IMR-90 (cell line): ENCODE data around the gene ADAMTS9. TPM values are rescaled to one million over a fixed set of nuclear protein-coding genes. Genes with fewer than 3 reads are reported as not detected.

Source experiments
- ATAC-seq: fragments of 200-7000 bp; cut with Tn5 transposase; 2 replicates; pipeline ENCODE4 v1.9.1; 2020; ENCODE audit warnings: low read depth, mild to moderate bottlenecking, moderate library complexity
- BruUV-seq: library from RNA; stranded (reverse); fragments of 400-500 nt; replicated peaks from 2 replicates; lab custom pipeline; 2021; lab: Mats Ljungman, UMichigan
- CTCF ChIA-PET: fragments of 300-600 bp; formaldehyde crosslinking; extraction: SDS; loops from one replicate; lab custom pipeline; 2021; ENCODE audit warnings: antibody characterized with exemption; lab: Yijun Ruan, JAX
- POLR2A ChIA-PET: fragments of 300-600 bp; sonication (Branson Sonifier 250); formaldehyde crosslinking; loops from one replicate; lab custom pipeline; 2022; ENCODE audit warnings: antibody characterized with exemption; ENCODE audit not compliant: unreplicated experiment; lab: Charles Lee
- DNase-seq: peaks from one replicate; pipeline ENCODE4 v3.0.0; 2013
- H2AFZ ChIP-seq: replicated peaks from 2 replicates; pipeline ENCODE3; 2013; ENCODE audit warnings: low read length, mild to moderate bottlenecking; ENCODE audit not compliant: poor library complexity
- H2AK5ac ChIP-seq: 2 replicates; pipeline ENCODE4 v1.6.1; 2013; ENCODE audit warnings: low read depth, low read length, inconsistent platforms
- H2AK9ac ChIP-seq: replicated peaks from 2 replicates; pipeline ENCODE3; 2013; ENCODE audit warnings: mild to moderate bottlenecking, low read depth, low read length, moderate library complexity; ENCODE audit not compliant: poor library complexity
- H2BK120ac ChIP-seq: 2 replicates; pipeline ENCODE4 v1.6.1; 2013; ENCODE audit warnings: low read depth, low read length, inconsistent platforms
- H2BK15ac ChIP-seq: 3 replicates; pipeline ENCODE4 v1.6.1; 2013; ENCODE audit warnings: low read depth, low read length, inconsistent platforms
- H2BK20ac ChIP-seq: 2 replicates; pipeline ENCODE4 v1.6.1; 2013; ENCODE audit warnings: low read depth, mild to moderate bottlenecking, inconsistent platforms, low read length, moderate library complexity
- H2BK5ac ChIP-seq: 2 replicates; pipeline ENCODE4 v1.6.1; 2013; ENCODE audit warnings: mild to moderate bottlenecking, low read depth, low read length, inconsistent platforms; ENCODE audit not compliant: poor library complexity, severe bottlenecking
- H3K14ac ChIP-seq: replicated peaks from 2 replicates; pipeline ENCODE4 v1.6.1; 2013; ENCODE audit warnings: low read depth, low read length, inconsistent platforms
- H3K18ac ChIP-seq: 2 replicates; pipeline ENCODE4 v1.6.1; 2013; ENCODE audit warnings: low read depth, low read length, control low read depth
- H3K23ac ChIP-seq: 2 replicates; pipeline ENCODE4 v1.6.1; 2013; ENCODE audit warnings: low read depth, low read length, inconsistent platforms
- H3K27ac ChIP-seq: 2 replicates; pipeline ENCODE4 v1.5.1; 2013; ENCODE audit warnings: mild to moderate bottlenecking, control low read depth, low read length; ENCODE audit not compliant: insufficient read depth
- H3K27me3 ChIP-seq: 2 replicates; pipeline ENCODE4 v1.6.1; 2013; ENCODE audit warnings: low read length; ENCODE audit not compliant: control insufficient read depth, insufficient read depth
- H3K36me3 ChIP-seq: 2 replicates; pipeline ENCODE4 v1.6.1; 2013; ENCODE audit warnings: low read length, mixed read lengths; ENCODE audit not compliant: control insufficient read depth, insufficient read depth
- H3K4ac ChIP-seq: 2 replicates; pipeline ENCODE4 v1.6.1; 2013; ENCODE audit warnings: low read depth, low read length, inconsistent platforms
- H3K4me1 ChIP-seq: 2 replicates; pipeline ENCODE4 v1.6.1; 2013; ENCODE audit warnings: low read length, mixed read lengths; ENCODE audit not compliant: control insufficient read depth, insufficient read depth
- H3K4me2 ChIP-seq: 2 replicates; pipeline ENCODE4 v1.6.1; 2013; ENCODE audit warnings: low read depth, mild to moderate bottlenecking, control low read depth, low read length, moderate library complexity
- H3K4me3 ChIP-seq: 2 replicates; pipeline ENCODE4 v1.5.1; 2013; ENCODE audit warnings: low read depth, mild to moderate bottlenecking, control low read depth, low read length, moderate library complexity; ENCODE audit not compliant: insufficient read depth
- H3K56ac ChIP-seq: 2 replicates; pipeline ENCODE4 v1.6.1; 2013; ENCODE audit warnings: low read length, inconsistent platforms; ENCODE audit not compliant: insufficient read depth; ENCODE audit errors: extremely low read depth
- H3K79me1 ChIP-seq, 2 experiments: 2 replicates each; pipeline ENCODE4 v1.6.1; 2013; ENCODE audit warnings: low read length in 2 of 2, inconsistent platforms in 1 of 2, low read depth in 1 of 2
- H3K9ac ChIP-seq: 2 replicates; pipeline ENCODE4 v1.6.1; 2013; ENCODE audit warnings: low read depth, low read length, control low read depth
- H3K9me1 ChIP-seq: 2 replicates; pipeline ENCODE4 v1.6.1; 2013; ENCODE audit warnings: low read length, inconsistent platforms; ENCODE audit not compliant: insufficient read depth
- H3K9me3 ChIP-seq: 2 replicates; pipeline ENCODE4 v1.6.1; 2013; ENCODE audit warnings: low read length; ENCODE audit not compliant: control insufficient read depth, insufficient read depth
- H4K20me1 ChIP-seq: 2 replicates; pipeline ENCODE4 v1.6.1; 2013; ENCODE audit warnings: low read length, inconsistent platforms; ENCODE audit not compliant: insufficient read depth
- H4K5ac ChIP-seq: 2 replicates; pipeline ENCODE4 v1.6.1; 2013; ENCODE audit warnings: mild to moderate bottlenecking, low read depth, low read length, control low read depth
- H4K8ac ChIP-seq, 2 experiments: 2 replicates each; pipeline ENCODE4 v1.6.1; 2013; ENCODE audit warnings: low read depth in 2 of 2, low read length in 2 of 2, control low read depth in 1 of 2, inconsistent platforms in 1 of 2
- H4K91ac ChIP-seq: 2 replicates; pipeline ENCODE4 v1.6.1; 2013; ENCODE audit warnings: low read depth, low read length, inconsistent platforms; ENCODE audit not compliant: insufficient read depth
- CEBPB ChIP-seq: IDR thresholded peaks from 2 replicates; pipeline ENCODE4 v1.6.1; 2012; ENCODE audit warnings: low read depth, low read length, improper control_type of control experiment
- CHD1 ChIP-seq: IDR thresholded peaks from 2 replicates; pipeline ENCODE4 v1.6.1; 2012; ENCODE audit warnings: low read depth, low read length, improper control_type of control experiment
- MAFK ChIP-seq: IDR thresholded peaks from 2 replicates; pipeline ENCODE4 v1.6.1; 2012; ENCODE audit warnings: low read depth, low read length, improper control_type of control experiment
- RCOR1 ChIP-seq: IDR thresholded peaks from 2 replicates; pipeline ENCODE4 v1.6.1; 2012; ENCODE audit warnings: mild to moderate bottlenecking, low read length, improper control_type of control experiment; ENCODE audit not compliant: insufficient replicate concordance
- RFX5 ChIP-seq: IDR thresholded peaks from 2 replicates; pipeline ENCODE4 v1.8.0; 2012; ENCODE audit warnings: low read depth, mild to moderate bottlenecking, low read length, moderate library complexity
- SMC3 ChIP-seq: fragments of 150-350 bp; IDR thresholded peaks from 2 replicates; pipeline ENCODE4 v1.6.1; 2016; ENCODE audit warnings: low read depth, mild to moderate bottlenecking, antibody characterized with exemption, low read length, moderate library complexity
- USF2 ChIP-seq: fragments of 150-350 bp; IDR thresholded peaks from 2 replicates; pipeline ENCODE4 v1.6.1; 2017; ENCODE audit warnings: mild to moderate bottlenecking, antibody characterized with exemption, low read length, low read depth
- WGBS, 2 experiments: methylation state at CpG; one replicate each; pipeline versions ENCODE4 v1.1.5 to v1.1.7; 2013; ENCODE audit warnings: missing lambda C conversion rate in 2 of 2; ENCODE audit not compliant: insufficient read length in 1 of 2; ENCODE audit errors: extremely low coverage in 2 of 2; 5-methylcytosine and 5-hydroxymethylcytosine counted together
- dilution Hi-C: fragments of 300-500 bp; cut with HindIII; formaldehyde crosslinking; loops from one replicate; pipeline ENCODE4 v1.14.3; 2018; ENCODE audit warnings: low sequenced_read_pairs; ENCODE audit not compliant: unreplicated experiment
- in situ Hi-C: fragments of 300-500 bp; cut with MboI; formaldehyde crosslinking; loops from 3 replicates; pipeline ENCODE4 v1.14.3; 2019; ENCODE audit warnings: low sequenced_read_pairs, inconsistent platforms, mixed read lengths
- intact Hi-C: fragments of 100-400 bp; cut with micrococcal nuclease; formaldehyde crosslinking; loops from 2 replicates; pipeline ENCODE4 v1.10.0; 2022
- polyA plus RNA-seq, 3 experiments: library from polyadenylated mRNA; depleted of rRNA; stranded (reverse); fragments of >200 nt; gene quantifications; 2 replicates each; pipeline ENCODE4 v1.2.3, GENCODE V29; 2012; ENCODE audit warnings: low replicate concordance in 1 of 3
- total RNA-seq: library from RNA; depleted of rRNA; stranded (reverse); fragments of >200 nt; gene quantifications from 2 replicates; pipeline ENCODE4 v1.2.3, GENCODE V29; 2012
- TF ChIP-seq, protein P1 (sequence below): fragments of 150-350 bp; IDR thresholded peaks from 2 replicates; pipeline ENCODE4 v1.6.1; 2016; ENCODE audit warnings: low read depth, mild to moderate bottlenecking, low read length, moderate library complexity, borderline replicate concordance

The ADAMTS9 gene
- total and polyA plus RNA-seq, 2 of the 4 experiments (the other 2 are of a cell fraction) = 0.55 to 1.1 TPM

GRCh38 chr3:64552160-64552559, 135.6 kb downstream of the ADAMTS9 start:
- WGBS, 2 experiments = no CpG with 5 or more reads among the region's 2 CpGs
- DNase-seq (no peak), ATAC-seq (no peak)
- BruUV-seq = no TSS peak
- Histone ChIP-seq H3K36me3 (peaks cover 6% of the 10 kb centered on the region; the same call in 1 of the 2 replicates), H2AK9ac (no peak overlapping the region), H2BK5ac (no peak overlapping the region), H3K4ac (no peak overlapping the region), H3K9me3 (no peaks in the 10 kb centered on the region), H2AFZ (no peak overlapping the region), H3K9ac (no peak overlapping the region), H4K20me1 (no peaks in the 10 kb centered on the region), H2BK15ac (no peak overlapping the region), H2BK20ac (no peak overlapping the region), H3K18ac (no peak overlapping the region), H3K4me3 (no peak overlapping the region), H3K14ac (no peak overlapping the region), H2BK120ac (no peak overlapping the region), H4K8ac (no peak overlapping the region), H3K9me1 (no peaks in the 10 kb centered on the region), H3K27ac (no peak overlapping the region), H3K23ac (no peak overlapping the region), H3K79me1 (no peaks in the 10 kb centered on the region), H2AK5ac (no peak overlapping the region), H3K4me2 (no peak overlapping the region), H4K91ac (no peak overlapping the region), H3K4me1 (peaks cover 10% of the 10 kb centered on the region; the same call in 1 of the 2 replicates), H4K5ac (no peak overlapping the region), H3K56ac (no peak overlapping the region), H3K27me3 (no peaks in the 10 kb centered on the region)
- ChIA-PET CTCF (interaction anchor here (0.6 to 1.0 kb wide), 2 partner anchors 13 to 26 kb away, joined by 3 read pairs; no protein-coding TSS in a partner anchor), POLR2A (no interaction called here)
- in situ Hi-C loops = no loop called here
- intact Hi-C loops = no loop called here
- TF ChIP-seq RFX5 (no peak), SMC3 (no peak), MAFK (no peak), USF2 (no peak), RCOR1 (no peak), CEBPB (no peak), CHD1 (no peak)
- TF ChIP-seq, protein P1, sequence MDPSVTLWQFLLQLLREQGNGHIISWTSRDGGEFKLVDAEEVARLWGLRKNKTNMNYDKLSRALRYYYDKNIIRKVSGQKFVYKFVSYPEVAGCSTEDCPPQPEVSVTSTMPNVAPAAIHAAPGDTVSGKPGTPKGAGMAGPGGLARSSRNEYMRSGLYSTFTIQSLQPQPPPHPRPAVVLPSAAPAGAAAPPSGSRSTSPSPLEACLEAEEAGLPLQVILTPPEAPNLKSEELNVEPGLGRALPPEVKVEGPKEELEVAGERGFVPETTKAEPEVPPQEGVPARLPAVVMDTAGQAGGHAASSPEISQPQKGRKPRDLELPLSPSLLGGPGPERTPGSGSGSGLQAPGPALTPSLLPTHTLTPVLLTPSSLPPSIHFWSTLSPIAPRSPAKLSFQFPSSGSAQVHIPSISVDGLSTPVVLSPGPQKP = no peak
- dilution Hi-C loops = no loop called here
